ENCODE data around the gene DNAJC5.
"Not testable (repeated sequence)": the region's sequence is repeated elsewhere in the genome, so short reads cannot be mapped to it uniquely, and the experiment has no call there.

DNA sequence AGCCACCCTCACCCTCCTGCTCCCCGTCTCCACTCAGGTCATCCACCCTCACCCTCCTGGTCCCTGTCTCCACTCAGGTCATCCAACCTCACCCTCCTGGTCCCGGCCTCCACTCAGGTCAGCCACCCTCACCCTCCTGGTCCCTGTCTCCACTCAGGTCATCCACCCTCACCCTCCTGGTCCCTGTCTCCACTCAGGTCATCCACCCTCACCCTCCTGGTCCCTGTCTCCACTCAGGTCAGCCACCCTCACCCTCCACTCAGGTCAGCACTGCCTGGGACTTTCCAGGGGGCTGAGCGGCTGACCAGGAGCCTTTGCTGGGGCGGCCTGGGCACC, 41.2 kb upstream of the DNAJC5 start:
- TF ChIP-seq, protein P1, sequence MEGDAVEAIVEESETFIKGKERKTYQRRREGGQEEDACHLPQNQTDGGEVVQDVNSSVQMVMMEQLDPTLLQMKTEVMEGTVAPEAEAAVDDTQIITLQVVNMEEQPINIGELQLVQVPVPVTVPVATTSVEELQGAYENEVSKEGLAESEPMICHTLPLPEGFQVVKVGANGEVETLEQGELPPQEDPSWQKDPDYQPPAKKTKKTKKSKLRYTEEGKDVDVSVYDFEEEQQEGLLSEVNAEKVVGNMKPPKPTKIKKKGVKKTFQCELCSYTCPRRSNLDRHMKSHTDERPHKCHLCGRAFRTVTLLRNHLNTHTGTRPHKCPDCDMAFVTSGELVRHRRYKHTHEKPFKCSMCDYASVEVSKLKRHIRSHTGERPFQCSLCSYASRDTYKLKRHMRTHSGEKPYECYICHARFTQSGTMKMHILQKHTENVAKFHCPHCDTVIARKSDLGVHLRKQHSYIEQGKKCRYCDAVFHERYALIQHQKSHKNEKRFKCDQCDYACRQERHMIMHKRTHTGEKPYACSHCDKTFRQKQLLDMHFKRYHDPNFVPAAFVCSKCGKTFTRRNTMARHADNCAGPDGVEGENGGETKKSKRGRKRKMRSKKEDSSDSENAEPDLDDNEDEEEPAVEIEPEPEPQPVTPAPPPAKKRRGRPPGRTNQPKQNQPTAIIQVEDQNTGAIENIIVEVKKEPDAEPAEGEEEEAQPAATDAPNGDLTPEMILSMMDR (conservative IDR thresholded peaks at IDR 0.05 in 1 of 2, IDR thresholded peaks at IDR 0.05 in 1 of 2; ENCODE audit: extremely low read depth in 1 of 2, insufficient read depth in 1 of 2, low read depth in 1 of 2, low read length in 2 of 2) = not testable (repeated sequence)
- not testable (repeated sequence) for TF ChIP-seq EZH2 (IDR thresholded peaks at IDR 0.05; ENCODE audit: borderline replicate concordance, low read length)

All from mammary epithelial cell (primary cell).